ENCODE results near the gene SERTAD3. TPM values are rescaled to one million over a fixed set of nuclear protein-coding genes. Genes with fewer than 3 reads are reported as not detected.

SERTAD3 gene
- polyA plus RNA-seq, 2 of the 4 experiments (the other 2 are of a cell fraction) = 39.7 to 40.2 TPM

GRCh38 chr19:40415768-40416167 is 28.4 kb downstream of the SERTAD3 start:
- Histone ChIP-seq H3K4me3 (no peak overlapping the region), H3K9me3 (no peaks in the 10 kb centered on the region), H3K27ac (no peak overlapping the region), H3K4me1 (peaks cover 21% of the 10 kb centered on the region), H3K4me2 (no peak overlapping the region)
- DNase-seq (ENCODE audit: low read depth in 1 of 2, low spot score in 1 of 2) = no peak
- no peak for ATAC-seq
- TF ChIP-seq EHF (CRISPR knock-in tag; IDR thresholded peaks at IDR 0.05) (no peak), ZFP36 (IDR thresholded peaks at IDR 0.05; ENCODE audit: borderline replicate concordance, partially characterized antibody) (peak; percentile 100)
- CTCF ChIA-PET = interaction anchor here (0.8 to 26.4 kb wide), 14 partner anchors 8 to 219 kb away, joined by 3 to 950 read pairs (median 6); partner anchors contain the start of genes BLVRB, PRX, SERTAD1 and SERTAD3
- POLR2A ChIA-PET = interaction anchor here (0.9 to 6.2 kb wide), 3 partner anchors 9 to 155 kb away, joined by 3 to 47 read pairs (median 5); partner anchors contain the start of gene SERTAD1
- WGBS (ENCODE audit: missing lambda C conversion rate) = 88% methylated on average over 2 of the region's 2 CpGs
- no peak for FAIRE-seq

GRCh38 chr19:40414542-40415535 is 29.3 kb downstream of the SERTAD3 start:
- TF ChIP-seq TFCP2L1 (CRISPR knock-in tag; IDR thresholded peaks at IDR 0.05) = no peak
- no peak for TF ChIP-seq TP53 (CRISPR knock-in tag; IDR thresholded peaks at IDR 0.05)
- no peak for TF ChIP-seq RCOR1 (IDR thresholded peaks at IDR 0.05; ENCODE audit: low read depth, low read length)
- no peak for TF ChIP-seq ATOH8 (CRISPR knock-in tag; IDR thresholded peaks at IDR 0.05; ENCODE audit: low read depth)
- no peak for TF ChIP-seq CHD4 (IDR thresholded peaks at IDR 0.05; ENCODE audit: borderline replicate concordance)
- peak; percentile 63 for TF ChIP-seq MAFK (IDR thresholded peaks at IDR 0.05; ENCODE audit: partially characterized antibody)
- DNase-seq (ENCODE audit: low read depth in 1 of 2, low spot score in 1 of 2) (no peak), ATAC-seq (no peak), FAIRE-seq (no peak)
- Histone ChIP-seq H3K4me2 (no peak overlapping the region), H3K4me1 (peaks cover 21% of the 10 kb centered on the region), H3K4me3 (no peak overlapping the region), H3K27ac (peak overlapping the region in 1 of 2 experiments; percentile 2; a peak in 1 of 6 replicates), H3K9me3 (no peaks in the 10 kb centered on the region)
- CTCF ChIA-PET = interaction anchor here (0.5 to 26.4 kb wide), 16 partner anchors 3 to 220 kb away, joined by 3 to 950 read pairs (median 6); partner anchors contain the start of genes BLVRB, PRX, SERTAD1 and SERTAD3
- POLR2A ChIA-PET = interaction anchor here (1.5 to 6.2 kb wide), 2 partner anchors 10 to 11 kb away, joined by 3 to 47 read pairs; partner anchors contain the start of gene SERTAD1
- WGBS (ENCODE audit: missing lambda C conversion rate) = 84% methylated on average over 21 of the region's 21 CpGs

- POLR2A ChIA-PET = interaction anchor here (1.9 to 6.2 kb wide), 2 partner anchors 10 to 13 kb away, joined by 10 to 47 read pairs; partner anchors contain the start of gene SERTAD1
- Histone ChIP-seq H3K9me3 (no peaks in the 10 kb centered on the region), H3K4me1 (peaks cover 21% of the 10 kb centered on the region), H3K4me3 (no peak within 1 kb of the TSS), H3K27ac (no peak within 1 kb of the TSS), H3K4me2 (no peak within 1 kb of the TSS)
- no peak for TF ChIP-seq ZC3H11A (IDR thresholded peaks at IDR 0.05)
- no peak for TF ChIP-seq E2F6 (IDR thresholded peaks at IDR 0.05; ENCODE audit: borderline replicate concordance, low read depth)
- TF ChIP-seq HDAC2 (IDR thresholded peaks at IDR 0.05) = no peak
- no peak for TF ChIP-seq MAX (IDR thresholded peaks at IDR 0.05)
- TF ChIP-seq HOXB13 (CRISPR knock-in tag; IDR thresholded peaks at IDR 0.05; ENCODE audit: low read depth) = no peak
- peak; percentile 18; the same call in 1 of the 2 replicates for TF ChIP-seq KDM1A (IDR thresholded peaks at IDR 0.05; ENCODE audit: low read depth)
- no peak for TF ChIP-seq TFCP2L1 (CRISPR knock-in tag; IDR thresholded peaks at IDR 0.05)
- WGBS (ENCODE audit: missing lambda C conversion rate) = 67% methylated on average over 18 of the region's 18 CpGs
- ATAC-seq (no peak), DNase-seq (ENCODE audit: low read depth in 1 of 2, low spot score in 1 of 2) (no peak), FAIRE-seq (no peak)
- CTCF ChIA-PET = interaction anchor here (0.7 to 26.4 kb wide), 11 partner anchors 5 to 274 kb away, joined by 3 to 950 read pairs (median 6); partner anchors contain the start of genes BLVRB, PRX, SERTAD1 and SERTAD3
Observed at GRCh38 chr19:40413291-40413845, 30.8 kb downstream of the SERTAD3 start, which contains the start of gene PRX. TSS of gene PRX (minus strand) at chr19:40413378. CDS start at chr19:40407932, 5,446 bp downstream.

Data from A549 (cell line).